Measurements from ENCODE around the gene RPS27A. TPM values are rescaled to one million over a fixed set of nuclear protein-coding genes. Genes with fewer than 3 reads are reported as not detected.
"Not testable (repeated sequence)": the region's sequence is repeated elsewhere in the genome, so short reads cannot be mapped to it uniquely, and the experiment has no call there.

Gene RPS27A
- total RNA-seq, 4 donors from 2014 or later: 1,078 to 1,927 (median 1,496) TPM

DNA sequence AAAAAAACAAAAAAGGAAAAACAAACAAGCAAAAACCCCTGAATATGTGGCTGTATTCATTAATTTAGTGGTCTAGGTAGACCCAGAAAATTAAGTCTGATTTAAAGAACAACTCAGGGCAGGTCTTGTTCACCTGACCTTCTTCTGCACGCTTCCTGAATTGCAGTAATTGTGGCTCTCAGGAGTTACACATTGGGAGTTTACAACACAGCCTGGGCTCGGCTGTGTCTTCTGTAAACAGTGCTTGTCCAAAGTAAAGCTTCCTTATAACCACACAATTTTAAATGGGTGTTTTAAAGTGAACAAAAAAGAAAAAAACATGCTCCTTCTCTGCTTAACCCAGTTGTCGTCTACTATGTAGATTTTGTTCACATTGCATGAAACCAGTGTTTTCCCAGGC, 44.8 kb downstream of the RPS27A start:
- intact Hi-C loops (cut with DNase I; ENCODE audit: low total_unique reads): no loop called here
- no peak overlapping the region for H3K4me3 ChIP-seq (ENCODE audit: low read depth, poor library complexity, severe bottlenecking)
- DNase-seq (ENCODE audit: low spot score in 2 of 2): no peak
- TF ChIP-seq POLR2A (IDR thresholded peaks at IDR 0.05): no peak
- TF ChIP-seq, protein P1, sequence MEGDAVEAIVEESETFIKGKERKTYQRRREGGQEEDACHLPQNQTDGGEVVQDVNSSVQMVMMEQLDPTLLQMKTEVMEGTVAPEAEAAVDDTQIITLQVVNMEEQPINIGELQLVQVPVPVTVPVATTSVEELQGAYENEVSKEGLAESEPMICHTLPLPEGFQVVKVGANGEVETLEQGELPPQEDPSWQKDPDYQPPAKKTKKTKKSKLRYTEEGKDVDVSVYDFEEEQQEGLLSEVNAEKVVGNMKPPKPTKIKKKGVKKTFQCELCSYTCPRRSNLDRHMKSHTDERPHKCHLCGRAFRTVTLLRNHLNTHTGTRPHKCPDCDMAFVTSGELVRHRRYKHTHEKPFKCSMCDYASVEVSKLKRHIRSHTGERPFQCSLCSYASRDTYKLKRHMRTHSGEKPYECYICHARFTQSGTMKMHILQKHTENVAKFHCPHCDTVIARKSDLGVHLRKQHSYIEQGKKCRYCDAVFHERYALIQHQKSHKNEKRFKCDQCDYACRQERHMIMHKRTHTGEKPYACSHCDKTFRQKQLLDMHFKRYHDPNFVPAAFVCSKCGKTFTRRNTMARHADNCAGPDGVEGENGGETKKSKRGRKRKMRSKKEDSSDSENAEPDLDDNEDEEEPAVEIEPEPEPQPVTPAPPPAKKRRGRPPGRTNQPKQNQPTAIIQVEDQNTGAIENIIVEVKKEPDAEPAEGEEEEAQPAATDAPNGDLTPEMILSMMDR (IDR thresholded peaks at IDR 0.05): no peak
- WGBS, 2 donors: 77 to 84% methylated on average over 3 of the region's 3 CpGs

DNA sequence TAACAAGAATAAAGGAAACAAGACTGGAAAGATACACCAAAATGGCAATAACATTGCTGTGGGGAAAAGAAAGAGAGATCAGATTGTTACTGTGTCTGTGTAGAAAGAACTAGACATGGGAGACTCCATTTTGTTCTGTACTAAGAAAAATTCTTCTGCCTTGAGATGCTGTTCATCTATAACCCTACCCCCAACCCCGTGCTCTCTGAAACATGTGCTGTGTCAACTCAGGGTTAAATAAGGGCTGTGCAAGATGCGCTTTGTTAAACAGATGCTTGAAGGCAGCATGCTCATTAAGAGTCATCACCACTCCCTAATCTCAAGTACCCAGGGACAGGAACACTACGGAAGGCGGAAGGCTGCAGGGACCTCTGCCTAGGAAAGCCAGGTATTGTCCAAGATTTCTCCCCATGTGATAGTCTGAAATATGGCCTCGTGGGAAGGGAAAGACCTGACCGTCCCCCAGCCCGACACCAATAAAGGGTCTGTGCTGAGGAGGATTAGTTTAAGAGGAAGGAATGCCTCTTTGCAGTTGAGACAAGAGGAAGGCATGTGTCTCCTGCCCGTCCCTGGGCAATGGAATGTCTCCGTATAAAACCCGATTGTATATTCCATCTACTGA, 46.8 kb downstream of the RPS27A start:
- DNase-seq (ENCODE audit: low spot score in 2 of 2); H3K4me3 ChIP-seq (ENCODE audit: low read depth, poor library complexity, severe bottlenecking); intact Hi-C loops (cut with DNase I; ENCODE audit: low total_unique reads): not testable (repeated sequence)
- WGBS, 2 donors: 47 to 58% methylated on average over 10 of the region's 10 CpGs

DNA sequence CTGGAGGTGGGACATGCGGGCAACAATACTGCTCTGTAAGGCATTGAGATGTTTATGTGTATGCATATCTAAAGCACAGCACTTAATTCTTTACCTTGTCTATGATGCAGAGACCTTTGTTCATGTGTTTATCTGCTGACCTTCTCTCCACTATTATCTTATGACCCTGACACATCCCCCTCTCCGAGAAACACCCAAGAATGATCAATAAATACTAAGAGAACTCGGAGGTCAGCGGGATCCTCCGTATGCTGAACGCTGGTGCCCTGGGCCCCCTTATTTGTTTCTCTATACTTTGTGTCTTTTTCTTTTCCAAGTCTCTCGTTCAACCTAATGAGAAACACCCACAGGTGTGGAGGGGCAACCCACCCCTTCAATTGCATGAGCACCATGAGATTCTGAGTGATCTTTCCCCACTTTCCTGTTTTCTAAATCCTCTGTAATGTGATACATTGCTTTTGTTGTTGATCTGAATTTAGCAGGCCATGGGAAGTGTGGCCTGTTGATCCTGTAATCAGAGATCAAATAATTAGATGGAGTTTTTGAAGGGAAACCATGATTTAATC, 47.5 kb downstream of the RPS27A start:
- intact Hi-C loops (cut with DNase I; ENCODE audit: low total_unique reads); DNase-seq (ENCODE audit: low spot score in 2 of 2); H3K4me3 ChIP-seq (ENCODE audit: low read depth, poor library complexity, severe bottlenecking): not testable (repeated sequence)
- 70 to 80% methylated on average over 7 of the region's 7 CpGs for WGBS, 2 donors

DNA sequence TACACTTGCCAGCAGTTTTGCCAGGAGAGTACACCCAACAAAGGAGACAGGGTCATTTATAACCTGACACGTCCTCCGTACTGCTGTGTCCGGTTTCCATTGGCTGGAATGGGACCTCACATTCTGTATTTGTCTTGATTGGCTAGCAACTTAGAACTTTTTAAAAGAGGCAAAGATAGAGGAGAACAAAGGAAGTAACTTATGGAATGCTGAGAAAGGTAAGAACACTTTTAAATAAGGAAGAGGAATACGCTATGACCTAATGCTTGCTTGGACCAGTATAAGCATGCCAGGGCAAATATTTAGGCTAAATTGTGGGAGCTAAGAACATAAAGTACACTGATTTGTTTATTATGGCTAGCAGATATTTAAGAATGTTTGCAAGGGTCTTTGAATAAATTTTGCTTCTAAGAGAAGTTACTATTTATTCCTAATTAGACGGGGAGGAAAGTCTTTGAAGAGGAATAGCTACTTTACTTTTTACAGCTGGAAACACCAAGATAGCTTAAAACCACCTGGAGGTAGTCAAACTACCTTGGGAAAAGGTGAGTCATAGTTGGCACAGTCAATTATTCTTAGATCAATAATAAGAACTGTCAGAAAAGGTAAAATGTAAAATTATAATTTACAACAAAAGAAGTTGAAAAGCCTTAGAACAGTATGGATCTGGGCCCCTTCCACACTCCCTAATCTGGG, 48.5 kb downstream of the RPS27A start:
- WGBS, 2 donors: 55 to 76% methylated on average over 5 of the region's 5 CpGs
- H3K4me3 ChIP-seq (ENCODE audit: low read depth, poor library complexity, severe bottlenecking): not testable (repeated sequence)

DNA sequence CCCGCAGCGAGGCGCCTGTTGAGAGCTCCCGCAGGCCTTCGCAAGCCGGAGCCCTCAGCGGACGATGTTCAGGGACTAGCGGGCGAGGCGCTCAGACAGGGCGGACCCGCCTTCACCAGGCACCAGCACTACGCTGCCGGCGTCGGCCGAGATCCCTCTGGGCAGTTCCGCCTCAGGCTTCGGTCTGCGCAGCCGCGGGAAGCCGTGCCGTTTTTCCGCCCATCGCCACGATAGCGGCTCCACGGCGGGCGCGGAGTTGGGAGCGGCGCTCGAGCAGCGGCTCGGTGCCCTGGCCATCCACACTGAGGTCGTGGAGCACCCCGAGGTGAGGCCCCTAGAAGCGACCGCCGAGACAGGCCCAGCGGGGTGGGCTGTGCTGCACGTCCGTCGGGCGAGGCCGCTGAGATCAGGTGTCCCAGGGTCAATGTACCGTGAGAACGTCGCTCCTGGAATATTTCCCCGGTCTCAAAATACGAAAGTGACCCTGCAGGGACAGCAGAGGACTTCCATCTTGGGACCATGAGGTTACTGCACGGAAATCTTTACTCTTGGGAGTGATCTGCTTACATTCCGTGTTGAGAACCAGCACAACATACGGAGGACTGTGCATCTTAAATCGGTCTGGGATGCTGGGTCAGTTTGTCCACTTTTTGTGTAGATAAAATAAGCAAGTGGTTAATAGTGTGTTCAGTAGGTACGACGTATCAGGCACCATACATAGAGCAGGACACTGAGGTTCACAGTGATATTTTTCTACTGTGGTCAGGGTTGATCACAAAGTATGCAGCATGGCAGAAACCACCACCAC, 49.8 kb downstream of the RPS27A start:
- intact Hi-C loops (cut with DNase I; ENCODE audit: low total_unique reads): no loop called here
- WGBS, 2 donors: 12 to 15% methylated on average over 44 to 60 of the region's 60 CpGs
- TF ChIP-seq, protein P1 (IDR thresholded peaks at IDR 0.05): no peak
- TF ChIP-seq POLR2A (IDR thresholded peaks at IDR 0.05): no peak
- DNase-seq (ENCODE audit: low spot score in 2 of 2): peak; percentile 73 to 96
- peak overlapping the region; percentile 62 for H3K4me3 ChIP-seq (ENCODE audit: low read depth, poor library complexity, severe bottlenecking)

More for the DNA sequence above, 48.5 kb downstream of the RPS27A start:
- DNase-seq (ENCODE audit: low spot score in 2 of 2); intact Hi-C loops (cut with DNase I; ENCODE audit: low total_unique reads): not testable (repeated sequence)

DNA sequence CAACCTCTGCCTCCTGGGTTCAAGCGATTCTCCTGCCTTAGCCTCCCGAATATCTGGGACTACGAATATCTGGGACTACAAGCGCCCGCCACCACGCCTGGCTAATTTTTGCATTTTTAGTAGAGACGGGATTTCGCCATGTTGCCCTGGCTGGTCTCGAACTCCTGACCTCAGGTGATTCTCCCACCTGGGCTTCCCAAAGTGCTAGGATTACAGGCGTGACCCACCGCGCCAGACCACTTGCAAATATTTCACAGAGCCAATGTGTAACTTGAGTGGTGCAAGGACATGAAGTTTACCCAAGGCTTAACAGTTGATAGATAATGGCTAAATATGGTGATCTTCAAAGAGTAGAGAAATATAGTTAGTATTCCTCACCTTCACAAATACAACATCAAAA, 50.6 kb downstream of the RPS27A start:
- intact Hi-C loops (cut with DNase I; ENCODE audit: low total_unique reads): no loop called here
- no peak for DNase-seq (ENCODE audit: low spot score in 2 of 2)
- no peak for TF ChIP-seq POLR2A (IDR thresholded peaks at IDR 0.05)
- WGBS, 2 donors: 97 to 98% methylated on average over 12 of the region's 12 CpGs
- H3K4me3 ChIP-seq (ENCODE audit: low read depth, poor library complexity, severe bottlenecking): no peak overlapping the region

Other genes with a start within 250 kb of the RPS27A start
- gene RTN4, start 182.2 kb upstream of the RPS27A start, total RNA-seq: 100 to 1,000 TPM; 249 to 292 (median 276) TPM
- 10 to 100 TPM in 1 of 4 donors, 1 to 10 TPM in 3; 5.3 to 13.1 (median 7.9) TPM for gene CLHC1, start 395 bp upstream of the RPS27A start, total RNA-seq
- 10 to 100 TPM; 13.0 to 22.1 (median 16.3) TPM for gene MTIF2, start 36.5 kb downstream of the RPS27A start, total RNA-seq
- gene CCDC88A, start 187.2 kb downstream of the RPS27A start, total RNA-seq: 10 to 100 TPM in 2 of 4 donors, 1 to 10 TPM in 2; 8.4 to 15.9 (median 9.4) TPM

Data from lower leg skin (tissue), 4 donors.